Measurements from ENCODE around the gene FEZ2.

The FEZ2 gene

DNA sequence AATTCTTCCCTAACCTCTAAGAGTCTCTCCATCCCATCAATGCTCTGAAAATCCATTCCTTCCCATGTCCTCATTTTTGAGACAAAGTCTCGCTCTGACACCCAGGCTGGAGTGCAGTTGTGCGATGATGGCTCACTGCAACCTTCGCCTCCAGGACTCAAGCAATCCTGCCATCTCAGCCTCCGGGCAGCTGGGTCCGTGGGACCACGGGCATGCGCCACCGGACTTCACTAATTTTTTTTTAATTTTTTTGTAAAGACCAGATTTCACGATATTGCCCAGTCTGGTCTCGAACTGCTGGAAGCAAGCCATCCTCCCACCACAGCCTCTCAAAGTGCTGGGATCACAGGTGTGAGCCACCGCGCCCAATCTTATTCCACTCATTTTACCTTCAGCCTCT lies 1.6 kb downstream of the FEZ2 start:
- no peak for TF ChIP-seq CTCF (IDR thresholded peaks at IDR 0.05; ENCODE audit: insufficient read depth, low read length, missing control alignments)
- no peak for DNase-seq (ENCODE audit: low read depth, low spot score)
- POLR2A ChIA-PET: no interaction called here
- H3K4me3 ChIP-seq (ENCODE audit: low read depth, low read length): peak overlapping the region; percentile 84
- CTCF ChIA-PET: no interaction called here

DNA sequence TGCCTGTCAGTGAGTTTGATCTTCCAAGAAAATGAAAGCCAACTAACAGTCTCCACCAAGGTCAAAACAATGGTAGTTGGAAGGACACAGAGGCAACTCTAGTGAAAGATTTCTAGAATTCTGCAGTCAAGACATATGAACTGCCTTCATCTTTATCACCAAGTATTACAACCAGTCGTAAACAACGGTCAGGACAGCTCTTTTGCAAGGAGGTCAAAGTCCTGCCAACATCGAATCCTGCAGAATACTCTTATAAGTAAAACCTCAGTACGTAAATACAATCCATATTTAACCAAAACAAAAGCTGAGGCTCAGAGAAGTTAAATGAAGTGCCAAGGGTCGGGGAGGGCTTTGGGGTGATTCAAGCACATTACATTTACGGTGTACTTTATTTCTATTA lies 3.1 kb downstream of the FEZ2 start:
- TF ChIP-seq CTCF (IDR thresholded peaks at IDR 0.05; ENCODE audit: insufficient read depth, low read length, missing control alignments): no peak
- no peak for DNase-seq (ENCODE audit: low read depth, low spot score)
- ChIA-PET CTCF (interaction anchor here (0.5 to 1.4 kb wide), 3 partner anchors 9 to 636 kb away, joined by 3 to 4 read pairs (median 4); no protein-coding TSS in a partner anchor), POLR2A (no interaction called here)
- no peak overlapping the region for H3K4me3 ChIP-seq (ENCODE audit: low read depth, low read length)

DNA sequence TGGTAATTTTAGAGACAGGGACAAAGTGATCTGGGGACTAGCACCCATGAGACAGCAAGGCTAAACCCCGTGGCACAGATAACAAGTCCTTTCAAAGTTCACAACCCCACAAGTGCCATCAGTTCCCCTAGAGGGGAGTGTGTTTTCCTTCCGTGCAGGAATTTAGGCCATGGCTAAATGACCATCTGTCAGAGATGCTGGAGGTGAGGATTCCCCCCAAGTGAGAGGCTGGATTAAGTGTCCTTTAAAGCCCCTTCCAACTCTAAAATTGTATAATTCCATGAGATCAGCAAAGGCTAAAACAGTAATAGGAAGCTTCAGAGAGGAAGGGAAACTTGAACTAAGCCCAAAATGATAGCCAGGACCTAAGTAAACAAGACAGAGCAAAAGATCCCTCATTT lies 8.7 kb downstream of the FEZ2 start:
- no peak for DNase-seq (ENCODE audit: low read depth, low spot score)
- CTCF ChIA-PET: interaction anchor here (0.7 kb wide), 1 partner anchor 11 kb away, joined by 3 read pairs; no protein-coding TSS in a partner anchor
- POLR2A ChIA-PET: no interaction called here

DNA sequence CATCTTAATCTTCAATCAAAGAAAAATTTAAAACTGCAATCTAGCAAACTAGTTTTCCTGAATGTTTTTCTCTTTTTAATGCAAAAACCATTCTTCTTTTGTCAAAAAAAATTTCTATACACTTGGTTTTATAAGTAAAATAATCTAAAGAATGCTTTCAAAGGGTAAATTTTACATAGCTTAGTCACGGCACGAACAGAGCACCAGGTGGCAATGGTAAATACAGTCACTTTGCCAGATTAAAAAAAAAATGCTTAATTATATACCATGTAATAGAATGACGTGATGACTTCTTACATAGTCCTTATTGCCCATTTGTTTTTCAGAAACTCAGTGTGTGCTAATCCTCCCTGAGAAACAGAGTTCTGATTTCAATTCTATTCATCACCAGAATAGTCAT lies 10.4 kb downstream of the FEZ2 start:
- TF ChIP-seq CTCF (IDR thresholded peaks at IDR 0.05; ENCODE audit: insufficient read depth, low read length, missing control alignments): no peak
- no peak overlapping the region for H3K4me3 ChIP-seq (ENCODE audit: low read depth, low read length)
- DNase-seq (ENCODE audit: low read depth, low spot score): no peak
- CTCF ChIA-PET: no interaction called here
- POLR2A ChIA-PET: no interaction called here

More for the DNA sequence above, 8.7 kb downstream of the FEZ2 start:
- no peak overlapping the region for H3K4me3 ChIP-seq (ENCODE audit: low read depth, low read length)
- TF ChIP-seq CTCF (IDR thresholded peaks at IDR 0.05; ENCODE audit: insufficient read depth, low read length, missing control alignments): no peak

DNA sequence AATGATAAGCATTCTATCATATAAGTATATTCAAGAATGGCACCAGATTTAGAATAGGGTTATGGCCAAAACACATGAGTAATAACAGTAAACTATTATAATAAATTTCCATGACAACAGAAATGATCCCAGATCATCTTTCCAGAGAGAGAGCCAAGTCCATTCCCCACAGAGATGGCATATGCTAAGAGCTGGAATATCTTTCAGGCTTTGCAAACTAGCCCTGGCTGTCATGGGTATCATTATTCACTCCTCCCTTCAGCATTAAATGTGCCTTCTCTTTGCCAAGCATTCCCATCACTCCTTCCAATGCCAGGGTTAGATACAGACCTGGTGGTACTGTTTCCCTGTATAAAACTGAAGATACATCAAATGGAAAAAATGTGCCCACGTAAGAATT lies 10.9 kb downstream of the FEZ2 start:
- H3K4me3 ChIP-seq (ENCODE audit: low read depth, low read length): no peak overlapping the region
- ChIA-PET CTCF (no interaction called here), POLR2A (no interaction called here)
- no peak for DNase-seq (ENCODE audit: low read depth, low spot score)
- TF ChIP-seq CTCF (IDR thresholded peaks at IDR 0.05; ENCODE audit: insufficient read depth, low read length, missing control alignments): no peak

- DNase-seq (ENCODE audit: low read depth, low spot score): no peak
- POLR2A ChIA-PET: no interaction called here
- TF ChIP-seq CTCF (IDR thresholded peaks at IDR 0.05; ENCODE audit: insufficient read depth, low read length, missing control alignments): no peak
- H3K4me3 ChIP-seq (ENCODE audit: low read depth, low read length): no peak overlapping the region
- CTCF ChIA-PET: no interaction called here
Observed at GRCh38 chr2:36586672-36587071, 11.3 kb downstream of the FEZ2 start.

Data from AG04449 (cell line).